Hippocampal formation (tissue), 2 donors: ENCODE results near the gene DIPK1C.

Experiments used
- DNase-seq, 2 donors: peaks; one replicate each; lab custom pipeline; 2025; lab: John Stamatoyannopoulos, UW

DIPK1C gene

DNA sequence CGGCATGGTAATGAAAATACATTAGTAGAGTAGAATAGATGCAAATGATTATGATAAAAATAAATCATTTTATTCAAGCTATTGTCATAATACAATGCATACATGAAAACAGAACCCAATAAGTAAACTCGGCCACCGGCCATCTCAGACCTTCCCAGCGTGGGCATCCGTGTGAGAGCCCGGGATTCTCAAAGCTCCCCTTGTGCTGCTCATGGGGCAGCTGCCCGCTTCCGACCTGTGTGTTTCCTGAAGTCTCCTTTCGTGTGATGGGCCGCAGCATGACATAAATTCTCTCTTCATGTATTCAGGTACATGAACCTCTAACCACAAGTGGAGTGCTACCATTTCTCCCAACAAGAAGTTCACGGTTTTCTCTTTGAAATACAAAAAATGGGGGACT lies 25.6 kb upstream of the DIPK1C start:
- no peak for DNase-seq

DNA sequence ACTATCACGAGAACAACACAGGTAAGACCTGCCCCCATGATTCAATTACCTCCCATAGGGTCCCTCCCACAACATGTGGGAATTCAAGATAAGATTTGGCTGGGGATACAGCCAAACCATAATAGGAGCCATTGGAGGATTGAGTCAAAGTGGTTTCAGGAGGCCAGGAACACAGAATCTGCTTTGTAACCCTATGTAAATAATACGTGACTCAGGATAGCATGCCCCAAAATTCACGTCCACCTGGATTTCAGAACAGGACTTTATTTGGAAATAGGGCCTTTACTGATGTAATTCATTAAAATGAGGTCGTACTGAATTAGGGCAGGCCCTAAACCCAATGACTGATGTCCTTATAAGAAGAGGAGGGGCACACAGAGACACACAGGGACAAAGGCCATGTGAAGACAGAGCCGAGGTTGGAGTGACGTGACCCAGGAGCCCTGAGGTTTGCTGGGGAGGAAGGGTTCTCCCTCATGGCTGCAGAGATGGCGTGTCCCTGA lies 23.1 kb upstream of the DIPK1C start:
- DNase-seq = no peak

DNA sequence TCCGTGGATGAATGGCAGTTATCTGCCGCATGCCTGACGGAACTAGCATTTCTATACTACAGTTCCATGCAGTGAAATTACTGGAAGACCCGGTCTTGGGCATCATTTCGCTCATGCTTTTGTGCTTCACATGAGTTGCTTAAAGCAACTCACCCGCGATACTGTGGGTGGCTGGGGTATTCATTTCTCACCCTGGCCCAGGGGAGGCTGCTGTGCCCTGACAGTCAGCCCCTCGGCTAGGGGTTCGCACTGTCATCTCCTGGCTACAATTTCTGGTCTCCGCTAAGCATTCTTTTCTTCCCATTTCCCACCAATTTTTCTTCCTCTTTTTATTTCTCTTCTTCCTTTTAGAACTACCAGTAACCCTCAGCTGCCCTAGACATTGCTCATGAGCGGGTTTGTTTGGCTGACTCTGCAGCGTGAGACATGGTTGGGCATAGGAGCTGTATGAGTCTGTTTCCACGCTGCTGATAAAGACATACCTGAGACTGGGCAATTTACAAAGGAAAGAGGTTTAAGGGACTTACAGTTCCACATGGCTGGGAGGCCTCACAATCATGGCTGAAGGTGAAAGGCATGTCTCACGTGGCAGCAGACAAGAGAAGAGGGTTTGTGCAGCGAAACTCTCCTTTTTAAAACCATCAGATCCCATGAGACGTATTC lies 22.5 kb upstream of the DIPK1C start:
- no peak for DNase-seq

DNA sequence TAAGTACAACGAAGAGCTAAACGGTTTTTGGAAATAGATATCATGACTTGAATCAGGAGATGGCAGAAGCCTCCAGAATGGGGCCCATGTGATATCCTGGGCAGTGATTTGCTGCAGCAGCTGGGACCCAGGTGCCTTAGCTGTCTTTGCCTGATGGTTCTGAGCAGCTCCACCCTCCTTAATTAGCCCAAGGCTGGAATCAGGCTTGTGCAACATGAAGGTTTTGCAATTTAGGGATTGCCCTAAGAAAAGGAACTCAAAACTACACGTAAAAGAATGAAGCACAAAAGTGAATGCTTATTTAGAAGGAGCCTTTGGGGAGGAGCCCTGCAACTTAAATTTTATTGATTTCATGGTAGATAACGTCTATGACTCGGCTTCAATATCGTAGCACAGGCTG lies 21.8 kb upstream of the DIPK1C start:
- DNase-seq = no peak

DNA sequence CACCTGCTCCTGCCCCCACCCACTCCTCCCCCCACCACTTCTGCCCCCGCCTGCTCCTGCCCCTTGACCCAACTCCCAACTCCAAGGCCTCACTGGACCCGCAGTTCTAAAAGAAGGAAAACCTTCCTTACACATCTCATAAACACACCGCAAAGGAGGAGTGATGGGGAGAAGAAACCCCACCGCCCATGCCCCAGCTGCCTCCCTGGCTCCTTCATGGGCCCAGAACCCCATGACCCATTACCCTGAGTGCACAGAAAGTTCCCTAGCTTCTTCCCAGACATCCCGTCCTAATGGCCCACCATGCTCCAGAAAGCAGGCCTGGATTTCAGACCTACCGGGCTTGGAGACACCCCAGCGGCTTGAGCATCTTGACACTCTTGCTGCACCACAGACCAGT lies 21.2 kb upstream of the DIPK1C start:
- DNase-seq = no peak

DNA sequence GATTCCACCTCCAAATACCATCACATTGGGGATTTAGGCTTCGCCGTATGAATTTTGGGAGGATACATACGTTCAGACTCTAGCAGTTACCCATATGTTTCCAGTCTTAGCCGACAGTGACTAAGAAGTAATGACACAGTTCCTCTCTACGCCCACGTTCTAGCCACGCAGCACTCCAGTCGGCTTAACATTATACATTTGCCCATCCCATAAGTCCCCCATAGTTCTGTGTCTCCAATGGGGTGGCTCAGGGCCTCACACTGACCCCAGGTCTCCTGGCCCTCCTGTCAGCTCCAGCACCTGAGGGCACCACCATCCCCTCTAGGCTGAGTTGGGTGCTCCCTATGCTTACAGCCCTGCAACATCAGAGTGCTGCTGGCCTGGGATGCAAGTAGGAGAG lies 20.7 kb upstream of the DIPK1C start:
- DNase-seq = no peak

DNA sequence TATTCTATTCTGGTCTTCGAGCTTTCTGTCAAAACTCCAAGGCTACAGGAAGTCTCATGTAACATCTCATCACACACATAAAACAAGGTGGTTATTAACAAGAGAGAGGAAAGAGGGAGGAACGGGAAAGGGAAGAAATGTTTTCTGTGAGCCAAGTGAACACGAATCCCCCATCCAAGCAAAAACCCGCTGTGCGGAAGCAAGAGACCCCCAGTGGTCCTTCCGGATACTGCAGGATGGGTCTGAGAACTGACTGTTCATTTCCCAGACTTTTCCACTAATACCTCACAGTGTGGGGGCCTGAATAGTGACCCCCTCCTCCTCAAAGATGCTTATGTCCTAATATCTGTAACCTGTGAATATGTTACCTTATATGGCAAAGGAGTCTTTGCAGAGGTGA lies 19.0 kb upstream of the DIPK1C start:
- peak in 1 of 2 donors; percentile 54 for DNase-seq

DNA sequence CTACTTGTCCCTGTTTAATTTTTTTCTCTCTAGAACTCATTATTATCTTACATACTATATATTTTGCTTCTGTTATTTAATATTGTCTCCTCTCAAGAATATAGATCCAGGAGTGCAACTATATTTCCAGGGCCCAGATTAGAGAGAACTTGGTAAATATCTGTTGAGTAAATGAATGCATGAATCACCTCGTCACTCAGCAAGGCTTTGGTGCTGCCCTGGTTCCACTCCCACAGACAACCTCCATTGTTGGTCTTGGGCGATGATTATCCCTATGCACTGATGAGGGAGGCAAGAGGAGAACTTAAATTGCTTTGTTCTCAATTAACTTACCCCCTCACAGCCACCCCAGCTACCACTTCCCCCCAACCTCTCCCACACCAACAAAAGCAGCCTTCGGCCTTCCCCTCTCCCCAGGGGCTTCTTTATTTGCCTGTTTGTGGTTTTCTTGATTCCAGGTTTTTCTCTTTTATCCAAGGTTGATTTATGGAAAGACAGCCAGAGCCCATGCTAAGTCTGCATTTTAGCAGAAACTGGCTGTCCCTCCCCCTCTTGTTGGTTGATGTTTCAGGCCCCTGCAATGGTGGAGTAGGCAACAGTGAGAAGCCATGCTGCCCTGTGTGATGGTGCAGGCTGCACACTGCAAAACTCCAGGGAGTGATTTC lies 17.0 kb upstream of the DIPK1C start:
- no peak for DNase-seq

DNA sequence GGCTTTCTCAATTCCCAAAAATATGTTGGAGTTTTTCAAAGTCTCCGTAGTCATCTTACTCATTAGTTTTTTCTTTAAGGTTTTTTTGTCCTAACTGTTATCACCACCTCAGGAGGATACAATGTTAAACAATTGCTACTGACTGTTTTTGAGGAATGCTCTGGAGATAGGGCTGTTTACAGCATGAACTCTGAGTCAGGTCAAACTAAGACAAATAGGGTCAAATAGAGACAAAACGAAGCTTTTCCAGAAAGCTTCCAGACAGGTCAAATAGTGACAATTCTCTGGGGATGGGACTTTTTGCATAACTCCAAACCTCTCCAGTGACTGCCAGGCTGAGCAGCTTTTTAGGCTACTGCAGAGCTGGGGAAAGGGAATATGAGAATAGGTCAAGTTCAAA lies 15.2 kb upstream of the DIPK1C start:
- no peak for DNase-seq

DNA sequence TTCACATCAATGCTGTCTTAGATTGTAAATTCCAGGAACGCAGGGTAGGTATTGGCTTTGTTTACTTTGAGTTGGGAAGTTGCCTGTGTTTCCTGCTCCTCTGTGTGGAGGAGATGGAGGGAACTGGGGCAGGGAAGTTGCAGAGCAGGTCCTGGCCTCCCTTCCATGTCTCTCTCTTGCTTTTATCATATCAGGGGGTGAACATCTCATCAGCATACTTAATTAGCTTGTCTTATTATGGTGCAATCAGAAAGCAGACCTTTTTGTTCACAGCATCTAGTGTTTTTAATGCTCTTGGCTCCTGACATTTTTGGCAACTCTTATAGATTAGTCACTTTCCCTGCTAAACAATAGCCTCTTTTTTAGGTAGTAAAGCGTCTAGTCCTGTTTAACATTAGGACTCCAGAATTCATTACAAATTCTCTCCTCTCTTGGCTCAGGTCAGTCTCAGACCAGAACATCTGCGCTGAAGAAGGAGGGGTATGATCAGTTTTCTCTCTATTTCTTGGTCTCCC lies 11.5 kb upstream of the DIPK1C start:
- DNase-seq = no peak

DNA sequence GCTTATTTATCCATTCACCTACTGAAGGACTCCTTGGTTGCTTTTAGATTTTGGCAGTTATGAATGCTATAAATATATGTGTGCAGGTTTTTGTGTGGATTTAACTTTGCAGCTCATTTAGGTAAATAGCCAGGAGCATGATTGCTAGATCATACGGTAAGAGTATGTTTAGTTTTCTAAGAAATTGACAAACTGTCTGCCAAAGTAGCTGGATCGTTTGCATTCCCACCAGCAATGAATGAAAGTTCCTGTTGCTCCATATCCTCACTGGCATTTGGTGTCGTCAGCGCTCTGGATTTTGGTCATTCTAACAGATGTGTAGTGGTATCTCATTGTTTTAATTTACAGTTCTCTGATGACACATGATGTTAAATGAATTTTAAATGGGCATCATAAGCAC lies 8.7 kb upstream of the DIPK1C start:
- no peak for DNase-seq

DNA sequence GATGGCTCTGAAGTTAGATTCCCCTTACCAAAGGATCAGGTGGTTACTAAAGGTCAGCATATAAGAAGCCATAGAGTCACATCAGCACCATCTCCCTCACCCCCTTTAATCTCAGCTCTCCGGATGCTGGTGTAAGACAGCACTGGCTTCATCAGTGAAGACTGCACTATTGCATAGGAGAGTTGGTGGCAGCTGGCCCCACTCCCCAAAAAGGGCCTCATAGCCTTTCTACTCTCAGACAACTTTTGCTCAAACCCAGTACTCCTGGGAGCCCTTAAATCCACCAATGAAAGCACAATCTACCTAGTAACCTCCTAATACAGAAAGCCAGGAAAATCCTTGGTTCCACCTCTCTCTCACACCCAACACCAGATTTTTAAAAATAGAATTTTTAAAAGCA lies 6.9 kb upstream of the DIPK1C start:
- DNase-seq = no peak

DNA sequence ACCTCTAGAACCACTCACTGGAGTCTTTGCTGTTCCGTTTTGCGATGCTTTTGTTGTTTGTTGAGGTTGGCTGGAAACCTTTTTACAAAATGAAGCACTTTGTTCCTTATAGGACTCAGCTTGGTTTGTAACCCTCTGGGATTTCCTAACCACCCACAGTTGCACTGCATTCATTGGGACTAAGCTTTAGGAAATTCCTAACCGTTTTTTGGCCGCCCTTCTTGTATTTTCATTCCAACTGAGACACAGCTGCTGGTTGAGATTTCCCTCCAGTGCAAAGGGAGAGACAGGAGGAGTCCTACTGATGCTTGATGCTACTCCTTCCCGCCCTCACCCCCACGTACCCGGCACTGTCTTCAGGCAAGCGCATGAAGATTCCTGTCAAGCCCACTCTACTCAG lies 6.1 kb upstream of the DIPK1C start:
- DNase-seq = no peak

DNA sequence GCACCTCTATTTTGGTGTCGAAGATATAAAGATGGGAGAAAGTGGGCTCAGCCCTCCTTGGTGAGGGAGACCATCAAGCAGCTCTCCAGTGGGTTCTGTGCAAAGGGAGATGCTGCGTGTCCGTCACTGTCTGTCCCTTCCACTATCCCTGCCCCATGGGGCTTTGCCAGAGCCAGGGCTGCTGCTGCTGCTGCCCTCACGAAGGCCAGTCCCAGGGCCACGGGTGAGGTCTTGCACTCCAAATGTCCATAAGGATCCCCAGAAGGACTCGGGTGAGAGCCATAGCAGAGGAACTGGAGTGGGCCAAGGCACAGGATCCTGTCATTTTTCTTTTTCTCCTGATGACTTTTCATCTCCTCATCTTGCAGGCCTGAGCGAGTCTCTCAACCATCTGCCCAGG lies 3.7 kb upstream of the DIPK1C start:
- no peak for DNase-seq

DNA sequence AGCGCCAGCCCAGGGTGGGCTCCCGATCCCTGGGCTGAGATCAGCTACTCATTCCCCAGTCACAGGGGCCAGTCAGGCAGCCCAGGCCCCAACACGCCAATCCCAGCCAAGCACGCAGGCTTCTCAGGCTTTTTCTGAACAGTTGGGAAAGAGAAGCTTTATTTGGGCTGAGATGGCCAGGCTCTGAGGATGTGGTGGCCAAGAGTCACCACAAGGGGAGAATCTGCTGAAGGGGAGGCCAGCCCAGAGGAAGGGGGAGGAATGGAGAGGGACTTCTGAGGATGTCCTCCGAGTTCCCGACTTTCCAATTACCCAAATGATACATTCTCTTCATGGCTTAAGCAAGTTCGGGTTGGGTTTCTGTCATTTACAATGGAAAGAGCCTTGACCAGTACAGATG lies 2.8 kb upstream of the DIPK1C start:
- peak in 1 of 2 donors; percentile 17 for DNase-seq

DNA sequence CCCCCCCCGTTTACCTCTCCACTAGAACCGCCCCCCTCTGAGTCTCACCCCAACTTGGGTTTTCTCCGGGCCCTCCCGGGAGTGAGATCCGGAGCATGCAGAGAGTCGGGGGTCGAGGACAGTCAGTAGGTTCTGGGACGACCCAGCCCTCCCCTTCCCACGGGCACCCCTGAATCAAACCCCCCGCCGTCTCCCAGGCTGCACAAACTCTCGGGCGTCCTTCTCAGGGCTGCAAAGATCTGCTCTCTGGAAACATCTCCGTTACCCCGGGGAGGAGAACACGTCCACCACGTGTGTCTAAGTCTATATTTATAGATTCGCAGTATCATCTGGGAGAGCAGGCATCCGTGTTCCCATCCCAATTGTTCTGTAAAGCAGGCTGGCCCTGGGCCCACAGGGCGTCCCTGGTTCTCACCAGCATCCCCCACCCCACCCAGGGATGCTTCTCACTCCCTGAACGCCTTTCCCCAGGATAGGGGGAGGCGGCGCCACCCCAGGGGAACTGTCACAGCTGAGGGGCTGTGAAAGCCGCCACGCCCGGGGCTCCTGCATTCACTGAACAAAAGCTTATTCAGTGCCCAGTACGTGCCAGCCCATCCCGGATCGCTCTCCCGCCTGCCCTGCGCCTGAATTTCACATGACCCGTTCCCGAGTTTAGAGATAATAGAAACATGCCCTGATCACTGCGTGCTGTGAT lies 765 bp upstream of the DIPK1C start:
- peak; percentile 87 for DNase-seq

DNA sequence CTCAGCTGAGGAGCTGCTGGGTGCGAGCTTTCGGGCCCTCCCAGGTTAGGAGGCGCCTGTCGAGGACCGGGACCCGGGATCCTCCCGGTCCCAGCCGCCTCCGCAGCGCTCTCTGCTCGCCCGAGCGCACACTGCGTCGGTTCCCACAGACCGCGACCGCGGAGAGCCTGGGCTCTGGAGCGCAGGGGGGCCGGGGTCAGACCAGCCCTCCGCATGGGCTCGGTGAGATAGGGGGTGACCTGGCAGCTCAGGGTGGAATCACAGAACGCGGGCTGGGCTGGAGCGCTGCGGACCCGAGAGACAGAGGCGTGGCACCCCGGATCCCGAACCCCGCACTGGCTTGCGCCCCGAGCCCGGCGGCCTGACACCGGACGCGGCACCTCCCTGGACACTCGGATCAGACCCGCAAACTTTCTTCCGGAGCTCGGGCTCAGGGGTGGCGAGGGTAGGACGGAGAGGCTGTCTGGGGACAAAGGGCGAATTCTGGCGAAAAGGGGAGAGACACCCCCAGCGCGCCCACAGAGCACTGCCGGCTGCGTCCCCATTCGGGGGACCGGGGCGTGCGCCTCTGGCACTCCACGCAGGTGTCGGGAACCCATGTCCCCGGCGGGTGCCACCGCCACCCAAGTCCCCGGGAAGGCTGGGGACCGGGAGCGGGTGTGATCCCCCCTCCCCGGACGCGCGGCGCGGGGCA lies 612 bp downstream of the DIPK1C start:
- DNase-seq = peak in 1 of 2 donors; percentile 59

DNA sequence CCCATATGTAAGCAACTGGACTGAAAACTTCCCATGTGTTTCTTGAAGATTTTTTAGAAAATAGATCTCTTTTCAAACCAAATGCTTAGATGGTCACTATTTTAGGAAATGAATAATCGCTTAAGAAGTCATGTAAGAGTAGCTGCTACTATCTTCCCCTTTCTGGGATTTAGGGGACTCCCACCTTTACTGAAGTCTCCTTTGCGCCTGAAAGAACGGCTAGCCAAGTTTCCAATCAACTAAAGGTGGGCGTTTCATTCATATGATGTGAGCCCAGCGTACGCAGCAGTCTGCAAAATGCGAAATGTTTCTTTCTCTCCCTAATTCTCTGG lies 1.1 kb downstream of the DIPK1C start:
- DNase-seq = no peak

DNA sequence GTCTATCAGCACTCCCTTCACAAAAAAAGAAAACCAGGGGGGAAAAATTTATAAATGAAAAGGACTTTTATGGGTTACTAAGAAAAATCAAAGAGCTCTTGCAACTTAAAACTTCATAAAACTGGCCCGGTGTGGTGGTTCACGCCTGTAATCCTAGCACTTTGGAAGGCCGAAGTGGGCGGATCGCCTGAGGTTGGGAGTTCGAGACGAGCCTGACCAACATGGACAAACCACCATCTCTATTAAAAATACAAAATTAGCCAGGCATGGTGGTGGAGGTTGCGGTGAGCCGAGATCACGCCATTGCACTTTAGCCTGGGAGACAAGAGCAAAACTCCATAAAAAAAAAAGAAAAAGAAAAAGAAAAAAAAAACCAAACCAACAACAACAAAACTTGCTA lies 1.7 kb downstream of the DIPK1C start:
- DNase-seq = no peak

DNA sequence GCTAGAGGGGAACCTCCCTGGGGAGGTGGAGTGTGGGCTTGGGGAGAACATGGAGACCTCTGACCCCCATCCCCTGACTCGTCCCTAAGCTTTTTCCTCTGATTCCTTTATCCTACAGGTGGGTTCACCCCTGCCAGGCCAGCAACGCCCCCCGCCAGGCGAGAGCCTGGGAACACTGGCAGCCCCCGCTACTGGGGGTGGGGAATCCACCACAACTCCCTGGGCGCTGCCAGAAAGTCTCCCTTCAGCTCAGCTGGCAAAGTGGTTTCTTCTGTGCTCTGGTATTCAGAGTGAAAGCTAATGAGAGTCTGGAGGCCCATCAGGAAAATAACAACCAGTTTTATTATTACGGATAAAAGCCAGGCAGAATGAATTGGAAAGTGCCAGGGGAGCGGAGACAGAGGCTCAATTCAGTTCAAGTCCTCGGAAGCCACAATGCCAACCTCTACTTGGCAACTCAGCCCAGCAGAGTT lies 2.8 kb downstream of the DIPK1C start:
- DNase-seq = peak; percentile 68 to 96

DNA sequence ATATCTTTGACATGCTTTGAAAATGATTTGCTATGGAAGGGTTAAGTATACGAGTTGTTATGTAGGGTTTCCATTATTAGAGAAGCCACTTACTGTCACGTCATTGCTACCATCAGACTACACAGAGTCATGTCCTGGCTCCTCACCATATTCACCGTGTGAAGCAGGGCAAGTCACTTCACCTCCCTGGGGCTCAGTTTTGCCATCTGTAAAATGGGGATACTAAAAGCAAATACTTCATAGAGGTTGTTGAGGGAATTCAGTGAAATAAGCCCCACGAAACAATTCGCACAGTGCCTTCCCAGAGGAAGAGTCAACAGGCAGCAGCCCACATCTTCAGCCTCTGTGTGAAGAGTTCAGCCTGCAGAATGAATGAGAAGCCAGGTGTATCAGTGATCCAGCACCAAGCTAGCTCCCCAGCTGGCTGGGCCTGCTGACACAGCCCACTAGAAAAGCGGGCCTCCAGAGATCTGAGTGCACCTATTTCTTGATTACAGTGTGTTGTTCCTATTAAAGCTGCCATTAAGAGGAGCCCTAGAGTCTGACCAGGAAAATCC lies 3.4 kb downstream of the DIPK1C start:
- no peak for DNase-seq

DNA sequence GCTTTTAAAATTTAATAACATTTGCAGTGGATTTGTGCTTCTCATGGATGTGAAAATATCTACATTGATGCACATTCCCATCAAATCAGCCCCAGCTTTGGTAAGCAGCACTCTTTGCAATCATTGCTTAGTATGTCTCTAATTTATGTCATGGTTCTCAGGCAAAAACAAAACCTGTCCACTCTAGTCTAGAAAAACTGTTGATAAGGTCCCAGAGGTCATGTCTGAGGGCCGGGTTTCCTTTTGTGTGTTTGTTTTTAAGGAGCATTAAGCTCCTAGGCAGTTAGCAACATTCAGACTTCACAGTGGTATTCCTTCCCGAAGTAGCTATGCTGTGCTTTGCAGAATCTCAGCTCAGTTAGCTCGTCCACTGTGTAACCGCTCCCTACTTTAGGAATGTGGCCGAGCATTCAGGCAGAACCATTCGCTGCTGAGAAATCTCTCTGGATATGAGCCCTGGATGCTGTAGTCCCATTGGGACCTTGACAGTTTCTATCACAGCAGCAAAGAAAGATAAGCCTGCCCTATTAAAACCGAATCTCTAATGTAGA lies 4.0 kb downstream of the DIPK1C start:
- no peak for DNase-seq
